Germinal center (tissue), 1 donor: ENCODE data around the gene BRSK2.
"Not testable (repeated sequence)": the region's sequence is repeated elsewhere in the genome, so short reads cannot be mapped to it uniquely, and the experiment has no call there.

Experiments used
- DNase-seq: peaks from one replicate; pipeline ENCODE4 v3.0.0; 2012; ENCODE audit warnings: mixed read lengths, low spot score

Gene BRSK2

GRCh38 chr11:1389932-1390568, at the start of gene BRSK2:
BRSK2 (plus strand) TSS chr11:1389934; CDS start chr11:1390285, 351 bp downstream.
- no peak for DNase-seq

GRCh38 chr11:1340111-1340510, 49.6 kb upstream of the BRSK2 start:
- DNase-seq, result no peak

- DNase-seq, result not testable (repeated sequence)
Measured at GRCh38 chr11:1341226-1341625, 48.5 kb upstream of the BRSK2 start.

GRCh38 chr11:1341928-1342524, 47.7 kb upstream of the BRSK2 start:
- no peak for DNase-seq

- no peak for DNase-seq
Measured at GRCh38 chr11:1342946-1343345, 46.8 kb upstream of the BRSK2 start.

- DNase-seq, result no peak
Measured at GRCh38 chr11:1343391-1344055, 46.2 kb upstream of the BRSK2 start.

GRCh38 chr11:1344056-1344635, 45.6 kb upstream of the BRSK2 start:
- DNase-seq, result no peak

- no peak for DNase-seq
Measured at GRCh38 chr11:1345737-1346513, 43.8 kb upstream of the BRSK2 start.

GRCh38 chr11:1346669-1347390, 42.9 kb upstream of the BRSK2 start:
- no peak for DNase-seq

- not testable (repeated sequence) for DNase-seq
Measured at GRCh38 chr11:1347411-1347999, 42.2 kb upstream of the BRSK2 start.

GRCh38 chr11:1348146-1348795, 41.5 kb upstream of the BRSK2 start:
- no peak for DNase-seq

- no peak for DNase-seq
Measured at GRCh38 chr11:1348796-1349326, 40.9 kb upstream of the BRSK2 start.

- DNase-seq, result no peak
Measured at GRCh38 chr11:1349327-1350041, 40.2 kb upstream of the BRSK2 start.

GRCh38 chr11:1350086-1350725, 39.5 kb upstream of the BRSK2 start:
- no peak for DNase-seq

GRCh38 chr11:1351278-1351937, 38.3 kb upstream of the BRSK2 start:
- DNase-seq, result no peak

GRCh38 chr11:1352696-1353382, 36.9 kb upstream of the BRSK2 start:
- DNase-seq, result no peak

- DNase-seq, result no peak
Measured at GRCh38 chr11:1353383-1354124, 36.2 kb upstream of the BRSK2 start.
